Measurements from ENCODE around the gene NDUFAF2. TPM values are rescaled to one million over a fixed set of nuclear protein-coding genes. Genes with fewer than 3 reads are reported as not detected.

NDUFAF2 gene
- total and polyA plus RNA-seq, 2 of the 13 experiments (the other 11 are each of a cell fraction or from before 2014, with no cell fraction given): 34.0 to 78.4 TPM

DNA sequence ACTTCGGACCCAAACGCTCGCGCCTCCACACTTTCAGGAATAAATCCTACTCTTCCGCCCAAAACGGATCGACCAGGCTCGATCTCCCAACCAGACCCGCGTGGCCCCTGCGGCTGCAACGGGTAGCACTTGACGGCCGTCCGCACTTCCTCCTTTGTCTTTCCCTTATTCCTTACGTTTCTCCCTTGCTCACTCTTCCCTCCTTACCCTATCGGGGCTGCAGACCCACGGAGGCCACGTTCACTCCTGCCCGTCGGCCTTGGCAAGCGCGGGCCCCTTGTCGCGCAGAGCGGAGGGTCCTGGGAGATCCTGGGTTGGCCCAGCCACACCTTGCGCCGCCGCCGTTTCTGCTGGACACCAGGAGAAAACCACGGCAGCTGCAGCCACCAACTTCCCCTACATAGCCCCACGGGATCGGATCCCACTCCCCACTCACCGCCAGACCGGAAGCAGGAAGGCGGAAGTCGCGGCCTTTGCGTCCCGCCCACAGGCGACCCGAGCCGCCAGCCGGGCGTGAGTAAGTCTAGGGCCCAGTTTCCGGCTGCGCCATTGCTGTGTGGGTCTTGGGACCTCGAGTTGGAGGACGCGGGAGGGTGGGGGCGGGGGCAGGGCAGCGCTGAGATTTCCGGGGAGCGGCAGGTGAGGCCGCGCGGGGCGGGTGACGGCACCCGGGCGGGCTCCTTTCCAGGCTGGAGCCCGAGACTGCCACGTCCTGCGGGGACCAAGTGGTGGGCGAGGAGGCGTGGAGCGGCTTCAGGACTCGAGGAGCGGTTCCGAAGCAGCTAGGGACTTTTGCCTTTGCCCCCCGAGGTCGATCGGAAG lies 217.2 kb downstream of the NDUFAF2 start, which contains the start of gene SMIM15 (continued):
- TF ChIP-seq, protein P1, sequence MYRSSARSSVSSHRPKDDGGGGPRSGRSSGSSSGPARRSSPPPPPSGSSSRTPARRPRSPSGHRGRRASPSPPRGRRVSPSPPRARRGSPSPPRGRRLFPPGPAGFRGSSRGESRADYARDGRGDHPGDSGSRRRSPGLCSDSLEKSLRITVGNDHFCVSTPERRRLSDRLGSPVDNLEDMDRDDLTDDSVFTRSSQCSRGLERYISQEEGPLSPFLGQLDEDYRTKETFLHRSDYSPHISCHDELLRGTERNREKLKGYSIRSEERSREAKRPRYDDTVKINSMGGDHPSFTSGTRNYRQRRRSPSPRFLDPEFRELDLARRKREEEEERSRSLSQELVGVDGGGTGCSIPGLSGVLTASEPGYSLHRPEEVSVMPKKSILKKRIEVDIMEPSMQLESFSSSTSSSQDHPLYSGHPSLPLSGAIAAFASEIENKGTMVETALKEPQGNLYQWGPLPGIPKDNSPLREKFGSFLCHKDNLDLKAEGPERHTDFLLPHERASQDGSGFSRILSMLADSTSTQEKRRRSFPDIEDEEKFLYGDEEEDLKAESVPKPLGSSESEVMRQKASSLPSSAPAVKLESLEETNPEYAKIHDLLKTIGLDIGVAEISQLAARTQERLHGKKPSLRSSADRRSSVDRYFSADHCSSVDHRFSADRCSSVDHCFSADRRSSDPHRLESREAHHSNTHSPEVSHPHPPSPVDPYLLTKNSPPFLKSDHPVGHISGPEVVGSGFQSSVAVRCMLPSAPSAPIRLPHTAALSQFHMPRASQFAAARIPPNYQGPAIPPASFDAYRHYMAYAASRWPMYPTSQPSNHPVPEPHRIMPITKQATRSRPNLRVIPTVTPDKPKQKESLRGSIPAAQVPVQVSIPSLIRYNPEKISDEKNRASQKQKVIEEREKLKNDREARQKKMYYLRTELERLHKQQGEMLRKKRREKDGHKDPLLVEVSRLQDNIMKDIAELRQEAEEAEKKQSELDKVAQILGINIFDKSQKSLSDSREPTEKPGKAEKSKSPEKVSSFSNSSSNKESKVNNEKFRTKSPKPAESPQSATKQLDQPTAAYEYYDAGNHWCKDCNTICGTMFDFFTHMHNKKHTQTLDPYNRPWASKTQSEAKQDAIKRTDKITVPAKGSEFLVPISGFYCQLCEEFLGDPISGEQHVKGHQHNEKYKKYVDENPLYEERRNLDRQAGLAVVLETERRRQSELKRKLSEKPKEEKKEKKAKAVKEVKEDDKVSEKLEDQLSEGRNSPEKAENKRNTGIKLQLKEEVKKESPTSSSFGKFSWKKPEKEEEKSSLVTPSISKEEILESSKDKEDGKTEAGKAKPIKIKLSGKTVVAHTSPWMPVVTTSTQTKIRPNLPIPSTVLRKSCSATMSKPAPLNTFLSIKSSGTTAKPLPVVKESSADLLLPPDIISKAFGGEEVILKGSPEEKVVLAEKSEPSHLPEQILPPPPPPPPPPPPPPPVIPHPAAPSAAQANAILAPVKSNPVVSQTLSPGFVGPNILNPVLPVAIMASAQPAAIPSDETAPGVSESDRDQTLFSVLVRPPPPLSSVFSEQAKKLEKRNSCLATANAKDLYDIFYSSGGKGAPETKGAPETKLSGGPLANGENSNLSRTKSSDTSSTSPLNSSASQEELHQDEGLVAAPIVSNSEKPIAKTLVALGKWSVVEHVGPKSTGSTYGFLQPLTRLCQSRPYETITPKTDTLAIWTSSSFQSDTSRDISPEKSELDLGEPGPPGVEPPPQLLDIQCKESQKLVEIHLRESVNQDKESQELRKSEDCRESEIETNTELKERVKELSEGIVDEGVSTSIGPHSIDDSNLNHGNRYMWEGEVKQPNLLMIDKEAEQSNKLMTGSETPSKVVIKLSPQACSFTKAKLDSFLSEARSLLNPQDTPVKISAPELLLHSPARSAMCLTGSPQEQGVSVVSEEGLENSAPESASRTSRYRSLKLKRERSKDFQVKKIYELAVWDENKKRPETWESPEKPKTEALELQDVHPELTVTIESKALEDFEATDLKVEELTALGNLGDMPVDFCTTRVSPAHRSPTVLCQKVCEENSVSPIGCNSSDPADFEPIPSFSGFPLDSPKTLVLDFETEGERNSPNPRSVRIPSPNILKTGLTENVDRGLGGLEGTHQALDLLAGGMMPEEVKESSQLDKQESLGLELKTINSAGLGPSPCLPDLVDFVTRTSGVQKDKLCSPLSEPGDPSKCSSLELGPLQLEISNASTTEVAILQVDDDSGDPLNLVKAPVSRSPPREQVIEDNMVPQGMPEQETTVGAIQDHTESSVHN (CRISPR knock-in tag; IDR thresholded peaks at IDR 0.05): no peak
- TF ChIP-seq ZNF234 (CRISPR knock-in tag; conservative IDR thresholded peaks at IDR 0.05) (0 out of 2 replicates have a peak, but pooled peaks have one; percentile 59), ZNF337 (CRISPR knock-in tag; IDR thresholded peaks at IDR 0.05; ENCODE audit: borderline replicate concordance, low read depth) (no peak), SRSF9 (IDR thresholded peaks at IDR 0.05; ENCODE audit: borderline replicate concordance, insufficient read depth, low read depth, low read length, poor library complexity, severe bottlenecking) (no peak), MLLT10 (CRISPR knock-in tag; IDR thresholded peaks at IDR 0.05) (no peak), NFYB (CRISPR knock-in tag; IDR thresholded peaks at IDR 0.05) (no peak), MAFG (CRISPR knock-in tag; IDR thresholded peaks at IDR 0.05) (no peak), MTF2 (CRISPR knock-in tag; IDR thresholded peaks at IDR 0.05; ENCODE audit: borderline replicate concordance) (no peak), KAT8 (CRISPR knock-in tag; IDR thresholded peaks at IDR 0.05) (peak; percentile 96), KDM5B (CRISPR knock-in tag; IDR thresholded peaks at IDR 0.05; ENCODE audit: borderline replicate concordance) (peak; percentile 80; the same call in 1 of the 2 replicates), ZKSCAN1 (IDR thresholded peaks at IDR 0.05; ENCODE audit: low read length) (no peak)
- TF ChIP-seq, protein P2, sequence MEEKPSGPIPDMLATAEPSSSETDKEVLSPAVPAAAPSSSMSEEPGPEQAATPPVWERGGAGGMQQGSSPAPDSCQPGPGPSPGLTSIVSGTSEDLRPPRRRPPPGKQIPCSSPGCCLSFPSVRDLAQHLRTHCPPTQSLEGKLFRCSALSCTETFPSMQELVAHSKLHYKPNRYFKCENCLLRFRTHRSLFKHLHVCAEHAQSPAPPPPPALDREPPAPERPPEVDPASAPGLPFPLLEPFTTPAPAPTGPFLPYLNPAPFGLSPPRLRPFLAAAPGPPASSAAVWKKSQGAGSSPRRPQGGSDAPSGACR (CRISPR knock-in tag; IDR thresholded peaks at IDR 0.05): peak; percentile 59
- TF ChIP-seq, protein P3, sequence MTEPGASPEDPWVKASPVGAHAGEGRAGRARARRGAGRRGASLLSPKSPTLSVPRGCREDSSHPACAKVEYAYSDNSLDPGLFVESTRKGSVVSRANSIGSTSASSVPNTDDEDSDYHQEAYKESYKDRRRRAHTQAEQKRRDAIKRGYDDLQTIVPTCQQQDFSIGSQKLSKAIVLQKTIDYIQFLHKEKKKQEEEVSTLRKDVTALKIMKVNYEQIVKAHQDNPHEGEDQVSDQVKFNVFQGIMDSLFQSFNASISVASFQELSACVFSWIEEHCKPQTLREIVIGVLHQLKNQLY (CRISPR knock-in tag; IDR thresholded peaks at IDR 0.05): no peak
- TF ChIP-seq, protein P4, sequence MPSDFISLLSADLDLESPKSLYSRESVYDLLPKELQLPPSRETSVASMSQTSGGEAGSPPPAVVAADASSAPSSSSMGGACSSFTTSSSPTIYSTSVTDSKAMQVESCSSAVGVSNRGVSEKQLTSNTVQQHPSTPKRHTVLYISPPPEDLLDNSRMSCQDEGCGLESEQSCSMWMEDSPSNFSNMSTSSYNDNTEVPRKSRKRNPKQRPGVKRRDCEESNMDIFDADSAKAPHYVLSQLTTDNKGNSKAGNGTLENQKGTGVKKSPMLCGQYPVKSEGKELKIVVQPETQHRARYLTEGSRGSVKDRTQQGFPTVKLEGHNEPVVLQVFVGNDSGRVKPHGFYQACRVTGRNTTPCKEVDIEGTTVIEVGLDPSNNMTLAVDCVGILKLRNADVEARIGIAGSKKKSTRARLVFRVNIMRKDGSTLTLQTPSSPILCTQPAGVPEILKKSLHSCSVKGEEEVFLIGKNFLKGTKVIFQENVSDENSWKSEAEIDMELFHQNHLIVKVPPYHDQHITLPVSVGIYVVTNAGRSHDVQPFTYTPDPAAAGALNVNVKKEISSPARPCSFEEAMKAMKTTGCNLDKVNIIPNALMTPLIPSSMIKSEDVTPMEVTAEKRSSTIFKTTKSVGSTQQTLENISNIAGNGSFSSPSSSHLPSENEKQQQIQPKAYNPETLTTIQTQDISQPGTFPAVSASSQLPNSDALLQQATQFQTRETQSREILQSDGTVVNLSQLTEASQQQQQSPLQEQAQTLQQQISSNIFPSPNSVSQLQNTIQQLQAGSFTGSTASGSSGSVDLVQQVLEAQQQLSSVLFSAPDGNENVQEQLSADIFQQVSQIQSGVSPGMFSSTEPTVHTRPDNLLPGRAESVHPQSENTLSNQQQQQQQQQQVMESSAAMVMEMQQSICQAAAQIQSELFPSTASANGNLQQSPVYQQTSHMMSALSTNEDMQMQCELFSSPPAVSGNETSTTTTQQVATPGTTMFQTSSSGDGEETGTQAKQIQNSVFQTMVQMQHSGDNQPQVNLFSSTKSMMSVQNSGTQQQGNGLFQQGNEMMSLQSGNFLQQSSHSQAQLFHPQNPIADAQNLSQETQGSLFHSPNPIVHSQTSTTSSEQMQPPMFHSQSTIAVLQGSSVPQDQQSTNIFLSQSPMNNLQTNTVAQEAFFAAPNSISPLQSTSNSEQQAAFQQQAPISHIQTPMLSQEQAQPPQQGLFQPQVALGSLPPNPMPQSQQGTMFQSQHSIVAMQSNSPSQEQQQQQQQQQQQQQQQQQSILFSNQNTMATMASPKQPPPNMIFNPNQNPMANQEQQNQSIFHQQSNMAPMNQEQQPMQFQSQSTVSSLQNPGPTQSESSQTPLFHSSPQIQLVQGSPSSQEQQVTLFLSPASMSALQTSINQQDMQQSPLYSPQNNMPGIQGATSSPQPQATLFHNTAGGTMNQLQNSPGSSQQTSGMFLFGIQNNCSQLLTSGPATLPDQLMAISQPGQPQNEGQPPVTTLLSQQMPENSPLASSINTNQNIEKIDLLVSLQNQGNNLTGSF (CRISPR knock-in tag; IDR thresholded peaks at IDR 0.05): peak; percentile 82
